Measurements from ENCODE around the gene CPXM2.

Gene CPXM2

DNA sequence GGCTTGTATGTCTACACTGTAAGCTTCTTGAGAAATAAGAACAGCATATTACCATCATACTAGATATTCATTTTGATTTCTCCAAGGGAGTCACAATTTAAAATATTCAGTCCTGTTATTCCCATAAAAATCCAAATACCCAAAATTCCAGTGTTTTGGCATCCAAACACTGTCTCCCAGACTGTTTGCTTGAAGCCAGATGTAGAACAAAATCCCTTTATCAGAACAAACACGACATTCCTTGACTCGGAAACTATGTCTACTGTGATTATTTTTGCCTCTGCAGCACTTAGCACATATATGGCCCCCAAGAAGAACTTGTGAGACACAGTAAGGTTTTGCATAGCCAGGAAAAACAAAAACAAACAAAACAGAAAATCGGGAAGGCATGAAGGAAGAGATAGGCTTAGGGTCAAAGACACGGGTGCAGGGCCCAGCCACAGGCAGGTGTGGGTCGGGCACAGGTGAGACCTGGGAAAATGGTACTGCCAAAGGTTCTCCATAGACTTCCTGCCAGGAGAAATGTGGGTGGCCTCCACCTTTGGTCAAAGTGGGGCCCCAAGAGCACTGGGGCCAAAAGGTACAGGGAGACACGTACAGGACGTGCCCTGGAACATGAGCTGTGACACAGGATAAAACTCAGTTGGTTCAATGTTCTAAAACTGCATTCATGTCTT, 36.5 kb downstream of the CPXM2 start:
- TF ChIP-seq, protein P1, sequence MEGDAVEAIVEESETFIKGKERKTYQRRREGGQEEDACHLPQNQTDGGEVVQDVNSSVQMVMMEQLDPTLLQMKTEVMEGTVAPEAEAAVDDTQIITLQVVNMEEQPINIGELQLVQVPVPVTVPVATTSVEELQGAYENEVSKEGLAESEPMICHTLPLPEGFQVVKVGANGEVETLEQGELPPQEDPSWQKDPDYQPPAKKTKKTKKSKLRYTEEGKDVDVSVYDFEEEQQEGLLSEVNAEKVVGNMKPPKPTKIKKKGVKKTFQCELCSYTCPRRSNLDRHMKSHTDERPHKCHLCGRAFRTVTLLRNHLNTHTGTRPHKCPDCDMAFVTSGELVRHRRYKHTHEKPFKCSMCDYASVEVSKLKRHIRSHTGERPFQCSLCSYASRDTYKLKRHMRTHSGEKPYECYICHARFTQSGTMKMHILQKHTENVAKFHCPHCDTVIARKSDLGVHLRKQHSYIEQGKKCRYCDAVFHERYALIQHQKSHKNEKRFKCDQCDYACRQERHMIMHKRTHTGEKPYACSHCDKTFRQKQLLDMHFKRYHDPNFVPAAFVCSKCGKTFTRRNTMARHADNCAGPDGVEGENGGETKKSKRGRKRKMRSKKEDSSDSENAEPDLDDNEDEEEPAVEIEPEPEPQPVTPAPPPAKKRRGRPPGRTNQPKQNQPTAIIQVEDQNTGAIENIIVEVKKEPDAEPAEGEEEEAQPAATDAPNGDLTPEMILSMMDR (IDR thresholded peaks at IDR 0.05; ENCODE audit: low read depth, low read length), result no peak
- no peak for DNase-seq (ENCODE audit: low read depth in 2 of 2)
- no peak overlapping the region for H3K4me3 ChIP-seq (replicated peaks in 1 of 2; ENCODE audit: low read depth in 2 of 2, low read length in 2 of 2)

DNA sequence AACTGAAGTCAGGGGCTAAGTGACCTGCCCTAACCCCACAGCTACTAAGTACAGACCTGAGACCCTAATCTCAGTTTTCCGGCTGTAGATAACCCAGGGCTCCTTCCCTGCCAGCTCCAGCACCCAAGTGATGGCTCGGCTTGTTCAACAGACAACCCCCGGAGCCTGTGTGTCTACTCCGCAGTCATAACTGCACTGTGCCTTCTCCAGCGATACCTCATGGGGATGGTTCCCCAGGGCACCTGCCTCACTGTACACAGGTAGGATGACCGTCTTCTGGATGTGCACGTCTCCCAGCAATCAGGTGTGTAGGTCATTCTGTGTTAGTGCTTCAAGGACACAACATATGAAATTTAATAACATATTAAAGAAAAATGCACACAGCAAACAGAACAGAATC, 37.1 kb downstream of the CPXM2 start:
- TF ChIP-seq, protein P1 (IDR thresholded peaks at IDR 0.05; ENCODE audit: low read depth, low read length), result no peak
- no peak for DNase-seq (ENCODE audit: low read depth in 2 of 2)
- no peak overlapping the region for H3K4me3 ChIP-seq (replicated peaks in 1 of 2; ENCODE audit: low read depth in 2 of 2, low read length in 2 of 2)

DNA sequence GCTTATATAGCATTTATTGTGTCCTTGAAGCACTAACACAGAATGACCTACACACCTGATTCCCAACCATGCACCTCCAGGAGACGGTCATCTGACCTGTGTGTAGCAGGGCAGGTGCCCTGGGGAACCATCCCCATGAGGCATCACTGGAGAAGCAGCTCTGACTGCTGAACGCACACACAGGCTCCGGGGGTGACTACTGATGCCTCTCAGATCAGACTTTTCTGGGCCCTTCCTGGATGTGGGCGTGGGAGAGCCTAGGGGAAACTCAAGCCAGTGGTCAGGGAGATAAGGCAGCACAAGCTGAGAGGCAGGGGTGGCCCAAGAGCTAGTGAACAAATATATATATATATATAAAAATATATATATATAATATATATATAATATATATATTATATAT, 37.6 kb downstream of the CPXM2 start:
- H3K4me3 ChIP-seq (replicated peaks in 1 of 2; ENCODE audit: low read depth in 2 of 2, low read length in 2 of 2), result no peak overlapping the region
- DNase-seq (ENCODE audit: low read depth in 2 of 2), result no peak
- TF ChIP-seq, protein P1 (IDR thresholded peaks at IDR 0.05; ENCODE audit: low read depth, low read length), result no peak

DNA sequence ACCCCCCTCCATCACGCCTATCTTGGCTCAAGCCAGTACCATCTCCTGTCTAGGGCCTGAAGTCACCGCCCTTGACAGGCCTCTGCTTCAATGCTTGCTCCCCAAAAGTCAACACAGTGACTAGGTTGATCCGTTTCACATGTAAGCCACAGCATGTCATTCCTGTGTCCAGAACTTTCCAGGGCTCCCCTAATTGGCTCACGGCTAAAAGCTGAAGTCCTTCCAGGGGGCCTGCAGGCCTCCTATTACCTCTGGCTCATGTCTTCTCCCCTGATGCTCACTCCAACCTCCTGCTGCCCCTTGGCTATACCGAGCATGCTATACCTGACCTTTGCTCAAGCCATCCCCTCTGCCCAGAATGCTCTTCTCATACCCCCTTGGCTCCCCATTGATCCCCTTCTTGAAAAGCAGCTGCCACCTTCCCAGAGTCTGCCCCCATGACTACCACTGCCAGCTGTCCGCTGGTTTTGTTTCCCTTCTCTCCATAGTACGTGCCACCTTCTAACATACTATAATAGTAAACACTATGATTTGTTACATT, 39.1 kb downstream of the CPXM2 start:
- TF ChIP-seq, protein P1 (IDR thresholded peaks at IDR 0.05; ENCODE audit: low read depth, low read length), result no peak
- DNase-seq (ENCODE audit: low read depth in 2 of 2), result no peak
- no peak overlapping the region for H3K4me3 ChIP-seq (replicated peaks in 1 of 2; ENCODE audit: low read depth in 2 of 2, low read length in 2 of 2)

DNA sequence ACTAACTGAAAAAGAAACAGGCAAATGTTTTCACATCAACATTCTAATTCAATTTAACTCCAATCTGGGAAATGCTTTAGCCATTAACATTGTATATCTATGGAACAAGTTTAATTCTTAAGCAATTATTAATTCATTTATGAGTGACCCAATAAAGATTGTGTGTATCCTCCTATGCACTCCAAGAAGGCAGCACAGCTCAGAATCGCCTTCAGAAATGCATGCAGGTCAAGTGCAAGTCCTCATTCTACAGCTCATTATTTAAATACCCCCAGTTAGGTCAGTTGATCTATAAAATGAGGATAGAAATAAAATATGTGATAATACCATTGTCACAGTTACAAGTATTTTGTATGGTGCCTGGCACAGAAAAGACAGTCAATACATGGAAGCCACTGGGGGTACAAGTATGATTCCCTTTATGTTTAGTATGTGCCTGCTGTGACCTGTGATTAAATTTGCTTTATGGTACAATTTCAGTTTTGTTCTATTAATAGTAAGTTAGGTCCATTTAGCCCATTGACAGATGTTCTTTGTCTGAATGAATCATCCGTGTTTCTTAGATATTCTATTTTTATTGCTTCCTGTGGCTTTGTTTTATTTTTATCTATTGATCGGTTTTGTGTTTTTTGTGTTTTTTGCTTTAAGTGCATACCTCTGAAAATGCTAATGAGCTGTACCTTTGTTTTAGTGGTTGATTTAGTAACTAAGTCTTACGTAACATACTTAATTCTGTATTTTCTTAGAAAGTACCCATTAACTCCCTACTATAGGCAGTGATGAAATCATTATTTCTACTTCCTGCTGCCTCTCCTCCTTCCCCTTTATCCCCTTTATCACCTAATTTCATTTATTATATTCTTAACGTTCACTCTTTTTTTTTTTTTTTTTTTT, 42.8 kb downstream of the CPXM2 start:
- TF ChIP-seq, protein P1 (IDR thresholded peaks at IDR 0.05; ENCODE audit: low read depth, low read length), result no peak
- peak in 1 of 2 donors; percentile 6 for DNase-seq (ENCODE audit: low read depth in 2 of 2)
- no peak overlapping the region for H3K4me3 ChIP-seq (replicated peaks in 1 of 2; ENCODE audit: low read depth in 2 of 2, low read length in 2 of 2)

DNA sequence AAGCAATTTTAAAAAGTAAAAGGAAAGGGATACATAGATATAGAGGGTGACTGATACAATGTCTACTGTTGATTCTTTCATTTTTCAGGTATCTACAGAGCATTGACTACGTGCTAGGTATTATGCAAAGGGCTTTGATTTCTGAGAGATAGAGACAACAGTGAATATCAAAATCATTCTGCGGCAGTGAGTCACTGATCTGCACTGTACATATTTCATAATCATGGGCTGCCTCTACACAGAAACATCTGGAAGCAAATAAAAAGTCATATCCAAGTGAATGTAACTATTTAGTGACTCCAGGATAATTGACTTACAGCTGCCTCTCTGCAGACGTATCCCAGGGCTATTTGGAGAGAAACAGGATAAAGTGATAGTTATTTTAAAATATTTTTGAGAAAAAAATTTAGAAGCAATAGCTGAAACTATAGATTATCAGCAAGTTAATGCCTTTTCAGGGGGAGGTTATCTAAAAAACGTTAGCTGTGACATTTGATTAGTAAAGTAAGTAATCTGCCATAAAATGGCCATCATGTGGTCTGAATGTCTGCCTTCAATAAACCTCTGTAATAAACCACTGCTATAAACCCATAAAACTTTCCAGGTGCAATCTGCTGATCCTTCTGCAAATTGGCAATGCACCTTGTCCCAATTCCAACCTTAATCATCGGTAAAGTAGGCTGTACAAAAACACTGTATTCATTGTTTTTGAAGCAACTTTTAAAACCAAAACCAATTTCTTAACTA, 43.7 kb downstream of the CPXM2 start:
- TF ChIP-seq, protein P1 (IDR thresholded peaks at IDR 0.05; ENCODE audit: low read depth, low read length), result no peak
- DNase-seq (ENCODE audit: low read depth in 2 of 2), result peak in 1 of 2 donors; percentile 34
- H3K4me3 ChIP-seq (replicated peaks in 1 of 2; ENCODE audit: low read depth in 2 of 2, low read length in 2 of 2), result no peak overlapping the region

All from cardiac fibroblast (primary cell).